Measurements from ENCODE around the gene SLC22A31.

DNA sequence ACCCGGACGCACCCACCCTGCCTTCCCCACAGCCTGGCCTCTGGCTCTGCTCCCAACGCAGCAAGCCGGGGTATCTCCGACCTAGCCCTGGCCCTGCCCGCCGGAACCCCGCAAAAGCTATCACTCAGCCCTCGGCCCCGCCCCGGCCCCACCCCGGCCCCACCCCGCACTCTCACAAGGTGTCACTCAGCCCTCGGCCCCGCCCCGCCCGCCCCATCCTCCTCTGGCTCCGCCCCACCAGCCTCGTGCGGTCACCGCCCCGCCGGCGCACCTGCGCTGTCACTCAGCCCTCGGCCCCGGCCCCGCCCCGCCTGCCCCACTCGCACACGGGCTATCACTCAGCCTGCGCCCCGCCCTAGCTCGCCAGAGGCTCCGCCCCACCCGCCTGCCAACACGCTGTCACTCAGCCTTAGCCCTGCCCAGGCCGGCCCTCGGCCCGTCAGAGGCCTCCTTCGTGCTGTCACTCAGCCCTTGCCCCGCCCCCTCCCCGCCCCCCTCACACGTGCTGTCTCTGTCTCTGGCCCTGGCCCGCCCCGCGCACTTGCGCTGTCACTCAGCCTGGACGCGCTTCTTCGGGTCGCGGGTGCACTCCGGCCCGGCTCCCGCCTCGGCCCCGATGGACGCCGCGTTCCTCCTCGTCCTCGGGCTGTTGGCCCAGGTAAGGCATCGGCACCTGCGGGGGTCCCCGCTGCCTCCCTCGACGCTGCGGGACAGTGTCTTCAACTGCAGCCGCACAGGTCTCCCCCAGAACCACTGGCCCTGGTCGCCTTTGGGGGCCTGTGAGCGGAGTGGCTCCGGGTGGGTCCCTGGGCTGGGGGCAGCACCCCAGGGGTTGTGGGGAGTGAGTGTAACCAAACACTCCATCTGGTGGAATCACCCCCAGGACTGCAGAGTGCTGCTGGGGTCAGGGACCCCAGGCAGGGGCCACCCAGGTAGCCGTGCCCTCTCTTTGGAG is 28.8 kb downstream of the SLC22A31 start, which contains the start of gene CDH15:
- TF ChIP-seq POLR2A (IDR thresholded peaks at IDR 0.05; ENCODE audit: low read depth, low read length) (no peak), POLR2AphosphoS5 (IDR thresholded peaks at IDR 0.05; ENCODE audit: low read depth, low read length) (no peak), TAF1 (IDR thresholded peaks at IDR 0.05; ENCODE audit: borderline replicate concordance, low read depth, low read length) (no peak)

Measured in GM12892 (cell line).